Measurements from ENCODE around the gene AAGAB.

Gene AAGAB

DNA sequence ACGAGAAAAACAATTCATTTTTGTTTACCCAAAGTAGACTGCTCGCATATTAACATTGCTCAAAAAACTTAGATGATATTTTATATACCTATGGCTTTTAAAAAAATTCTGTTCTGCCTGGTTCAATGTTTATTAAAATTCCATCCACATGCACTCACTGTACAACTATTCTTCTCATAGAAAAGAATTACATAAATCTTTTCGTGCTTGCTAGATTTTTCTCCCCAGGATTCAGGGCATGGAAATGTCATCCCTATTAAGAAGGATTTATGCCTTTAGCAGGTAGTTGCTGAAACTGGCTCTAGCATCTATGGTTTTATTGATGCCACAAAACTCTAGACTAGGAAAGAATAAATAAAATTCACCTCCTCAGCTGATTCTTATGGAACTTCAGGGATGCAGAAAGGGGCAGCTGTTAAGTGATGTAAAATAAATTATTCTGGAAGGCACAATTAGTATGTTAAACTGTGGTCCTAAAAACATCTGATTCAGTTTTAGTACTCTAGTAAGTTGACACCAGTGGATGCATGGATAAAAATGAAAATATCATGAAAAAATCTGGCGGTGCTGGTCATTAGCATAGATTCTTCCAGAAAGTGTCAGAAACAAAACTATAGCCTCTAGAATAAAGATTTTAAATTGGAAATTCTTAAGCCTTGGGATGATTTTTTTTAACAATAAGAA lies 41.6 kb downstream of the AAGAB start:
- DNase-seq, result no peak

DNA sequence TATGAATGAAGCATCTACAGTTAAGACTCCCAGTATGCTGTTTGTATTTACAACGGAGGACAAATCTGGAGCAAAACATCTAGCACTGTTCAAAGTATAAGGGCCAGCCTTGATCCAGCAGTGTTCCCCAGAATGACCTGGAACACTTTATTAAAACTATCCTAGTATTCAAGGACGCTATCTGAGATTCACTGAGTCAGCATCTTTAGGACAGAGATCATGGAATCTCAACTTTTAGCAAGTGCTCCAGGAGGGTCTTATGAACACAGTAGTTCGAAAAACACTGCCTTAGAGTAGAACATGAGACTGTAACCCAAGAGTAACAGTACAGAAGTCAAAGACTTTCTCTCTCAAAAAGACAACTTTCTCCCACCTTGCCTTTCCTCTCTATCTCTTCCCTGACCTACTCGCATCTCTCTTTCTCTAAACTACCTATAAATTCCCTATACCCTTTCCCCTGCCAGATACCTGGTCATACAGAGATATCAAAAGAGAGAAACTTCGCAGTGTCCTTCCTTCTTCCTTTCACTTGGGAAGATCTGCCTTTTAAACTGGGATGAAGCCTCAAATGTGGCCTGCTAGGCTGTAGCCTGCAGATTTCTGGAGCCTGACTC lies 43.8 kb downstream of the AAGAB start:
- DNase-seq, result no peak

GRCh38 chr15:67208396-67208795 lies 46.1 kb downstream of the AAGAB start:
- no peak for DNase-seq

GRCh38 chr15:67207555-67208207 lies 46.8 kb downstream of the AAGAB start:
- DNase-seq, result no peak

- DNase-seq, result no peak
Observed at GRCh38 chr15:67202991-67203390, 51.5 kb downstream of the AAGAB start.

DNA sequence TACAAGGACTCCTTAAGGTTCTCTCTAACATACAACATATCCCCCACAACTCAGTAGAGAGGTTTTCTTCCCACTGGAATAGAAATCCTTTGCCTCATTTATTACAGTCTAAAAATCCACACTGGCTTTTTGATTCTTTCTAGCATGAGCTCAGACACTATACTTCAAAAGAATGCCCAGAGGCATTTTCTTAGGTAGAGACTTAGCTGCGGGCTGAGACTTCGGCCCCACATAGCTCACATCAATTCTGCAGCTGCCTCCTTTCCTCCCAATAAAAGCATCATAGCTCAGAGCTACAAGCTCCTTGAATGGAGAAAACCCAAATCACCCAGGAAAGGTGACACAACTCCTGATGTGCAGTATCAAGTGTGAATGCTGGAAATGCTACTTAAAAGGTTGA lies 52.4 kb downstream of the AAGAB start:
- DNase-seq, result no peak

DNA sequence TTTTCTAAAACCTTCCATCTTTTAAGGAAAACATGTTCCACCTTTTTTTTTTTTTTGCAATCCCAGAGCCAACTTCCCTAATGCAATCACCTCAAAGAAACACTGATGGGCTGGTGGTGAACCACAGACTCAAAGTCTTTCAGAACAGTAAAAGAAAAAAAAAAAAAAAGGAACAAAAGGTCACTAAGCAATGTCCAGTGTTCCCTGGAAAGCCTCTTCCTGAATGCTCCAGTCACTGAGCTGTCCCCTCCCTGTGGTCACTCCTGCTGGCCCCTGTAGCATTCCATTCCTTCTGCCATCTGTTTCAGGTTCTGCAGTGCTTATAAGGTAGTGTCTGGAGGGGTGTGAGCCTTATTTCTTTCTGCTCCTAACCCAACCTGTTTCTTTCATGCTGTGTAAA lies 53.3 kb downstream of the AAGAB start:
- DNase-seq, result no peak

- no peak for DNase-seq
Observed at GRCh38 chr15:67199881-67200763, 54.3 kb downstream of the AAGAB start.

DNA sequence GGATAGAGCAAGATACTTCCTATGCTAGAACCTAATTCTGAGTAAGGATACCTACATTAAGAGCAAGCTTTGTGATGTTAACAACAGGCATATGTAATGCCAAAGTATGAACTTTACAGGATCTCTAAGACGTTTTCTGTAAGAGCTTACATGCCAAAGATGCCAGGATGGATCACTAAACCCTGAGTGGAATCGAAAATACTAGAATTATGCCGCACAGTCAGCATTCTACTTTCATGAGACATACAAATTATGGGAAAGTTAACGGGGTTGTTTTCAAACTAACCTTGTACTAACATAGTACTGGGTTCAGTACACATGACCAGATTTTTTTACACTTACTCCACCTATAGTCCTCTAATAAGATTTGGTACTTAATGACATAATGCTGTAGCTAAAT lies 55.1 kb downstream of the AAGAB start:
- DNase-seq, result no peak

DNA sequence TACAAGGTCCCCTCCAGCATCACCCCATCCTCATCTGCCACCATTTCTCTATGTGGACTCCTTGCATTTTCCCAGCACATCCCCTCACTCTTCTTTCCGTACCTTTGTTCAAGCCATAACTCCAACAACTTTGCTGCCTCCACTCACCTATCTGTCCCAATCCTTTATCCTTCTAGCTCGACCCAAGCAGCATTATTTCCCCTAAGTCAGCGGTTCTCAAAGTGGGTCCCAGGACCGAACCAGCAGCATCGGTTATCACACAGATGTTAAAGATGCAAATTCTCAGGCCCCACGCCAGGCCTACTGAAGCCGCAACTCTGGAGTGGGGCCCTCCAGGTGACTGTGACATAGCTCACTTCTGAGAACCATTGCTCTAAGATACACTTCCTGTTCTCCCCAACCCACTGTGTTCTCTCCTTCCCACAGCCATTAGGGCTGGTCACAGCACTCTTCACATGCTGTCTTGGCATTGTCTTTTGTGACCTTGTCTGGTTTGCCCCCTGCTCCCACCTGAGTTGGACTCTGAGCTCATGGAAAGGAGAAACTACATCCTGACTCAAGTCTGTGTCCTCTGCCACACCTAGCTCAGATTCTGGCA lies 56.2 kb downstream of the AAGAB start:
- DNase-seq, result no peak

- no peak for DNase-seq
Observed at GRCh38 chr15:67197364-67197695, 57.1 kb downstream of the AAGAB start.

GRCh38 chr15:67196672-67197363 lies 57.6 kb downstream of the AAGAB start:
- no peak for DNase-seq

- no peak for DNase-seq
Observed at GRCh38 chr15:67196222-67196621, 58.2 kb downstream of the AAGAB start.

- no peak for DNase-seq
Observed at GRCh38 chr15:67195305-67195704, 59.2 kb downstream of the AAGAB start.

GRCh38 chr15:67194171-67195114 lies 60.0 kb downstream of the AAGAB start:
- DNase-seq, result no peak

DNA sequence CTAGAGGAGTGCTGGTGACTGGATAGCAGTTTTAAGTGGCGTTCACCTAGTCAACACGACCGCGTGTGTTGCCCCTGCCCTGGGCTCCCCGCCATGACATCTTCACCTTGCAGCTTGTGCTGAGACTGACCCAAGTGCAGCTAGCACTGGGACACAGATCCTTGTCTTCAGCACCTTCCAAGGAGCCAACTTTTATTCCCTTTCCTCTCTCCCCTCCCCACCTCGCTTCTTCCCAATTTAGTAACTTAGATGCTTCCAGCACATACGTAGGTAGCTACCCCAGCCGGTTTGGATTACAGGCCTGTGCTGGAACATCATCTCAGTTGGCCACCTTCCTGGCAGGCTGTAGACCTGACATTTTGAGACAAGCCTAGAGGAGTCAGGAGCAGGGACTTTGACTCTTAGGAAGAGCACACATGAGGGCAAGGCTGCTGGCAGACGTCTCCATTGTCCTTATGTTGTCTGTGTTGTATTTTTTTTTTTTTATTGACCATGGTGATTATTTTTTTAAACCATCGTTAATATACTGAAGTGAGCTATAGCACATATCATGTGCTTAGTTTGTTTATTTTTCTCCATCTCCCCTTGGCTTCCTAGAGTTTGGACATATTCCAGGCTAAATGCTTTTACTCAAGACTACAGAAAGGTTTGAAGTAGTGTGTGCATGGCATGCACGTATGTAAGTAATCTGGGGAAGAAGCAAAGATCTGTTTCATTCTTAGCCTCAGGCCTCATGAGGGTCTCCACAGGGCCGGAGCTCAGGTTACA lies 61.1 kb downstream of the AAGAB start:
- DNase-seq, result no peak

DNA sequence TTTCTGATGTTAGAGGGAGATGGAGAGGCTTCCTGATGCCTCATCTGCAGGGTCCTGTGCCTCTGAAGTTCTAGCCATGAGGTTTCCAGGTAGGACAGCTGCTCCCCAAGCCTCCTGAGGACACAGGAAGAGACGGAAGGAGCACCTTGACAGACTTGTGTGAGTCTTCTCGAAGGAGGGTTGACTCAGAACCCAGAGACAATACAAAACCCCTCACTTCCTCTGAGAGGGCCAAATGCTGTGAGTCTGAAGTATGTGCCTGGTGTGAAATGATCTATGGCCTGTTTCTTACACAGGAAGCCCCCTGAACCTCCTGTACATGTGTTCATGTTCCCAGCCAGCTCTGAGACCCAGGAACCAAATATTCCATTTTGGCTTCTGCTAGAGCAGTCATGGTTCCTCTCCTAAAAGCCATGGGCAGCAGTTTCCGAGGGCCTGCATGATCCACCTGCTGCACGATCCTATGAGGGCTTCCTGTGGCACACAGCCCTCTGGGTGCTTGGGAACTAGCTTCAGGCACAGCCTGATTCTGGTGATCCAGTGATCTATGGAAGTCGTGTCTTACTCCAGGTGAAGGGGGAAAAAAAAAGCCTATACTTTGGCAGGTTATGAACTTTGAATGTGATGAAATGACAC lies 62.2 kb downstream of the AAGAB start:
- no peak for DNase-seq

GRCh38 chr15:67190813-67191212 lies 63.6 kb downstream of the AAGAB start:
- no peak for DNase-seq

- DNase-seq, result no peak
Observed at GRCh38 chr15:67190326-67190725, 64.1 kb downstream of the AAGAB start.

Data from nucleus accumbens (tissue), 56 donors.